HepG2 (cell line): ENCODE data around the gene CAPN9.

ENCODE experiments used
- CTCF ChIP-seq: sonication (generic); formaldehyde crosslinking; IDR thresholded peaks from 2 replicates; pipeline ENCODE4 v1.5.0; 2020; ENCODE audit warnings: mild to moderate bottlenecking, missing genetic modification reagents, moderate library complexity
- ETV6 ChIP-seq: sonication (generic); formaldehyde crosslinking; conservative IDR thresholded peaks from 2 replicates; pipeline ENCODE4 v1.4.0; 2020; ENCODE audit warnings: missing genetic modification reagents
- GABPB1 ChIP-seq: IDR thresholded peaks from 2 replicates; pipeline ENCODE4 v1.6.1; 2016; ENCODE audit warnings: mild to moderate bottlenecking, missing genetic modification reagents, moderate library complexity, missing compliant biosample characterization
- HOXD1 ChIP-seq: sonication (generic); formaldehyde crosslinking; IDR thresholded peaks from 2 replicates; pipeline ENCODE4 v1.5.0; 2020; ENCODE audit warnings: missing genetic modification reagents
- MAX ChIP-seq: IDR thresholded peaks from 2 replicates; pipeline ENCODE4 v1.6.1; 2012; ENCODE audit warnings: inconsistent platforms
- ZBTB21 ChIP-seq: sonication (generic); formaldehyde crosslinking; IDR thresholded peaks from 2 replicates; pipeline ENCODE4 v1.4.0; 2020; ENCODE audit warnings: missing genetic modification reagents
- ZNF737 ChIP-seq: sonication (generic); formaldehyde crosslinking; IDR thresholded peaks from 2 replicates; pipeline ENCODE4 v1.5.0; 2020; ENCODE audit warnings: missing genetic modification reagents, mild to moderate bottlenecking, borderline replicate concordance
- TF ChIP-seq, protein P1 (sequence below), 2 experiments: fragments of 450-650 bp in 1 of 2; sonication (generic) in 1 of 2; formaldehyde crosslinking in 1 of 2; IDR thresholded peaks; 2 replicates each; pipeline versions ENCODE4 v1.6.1 to v1.8.0; 2016 to 2022; ENCODE audit warnings: antibody characterized with exemption in 1 of 2, mild to moderate bottlenecking in 1 of 2, missing genetic modification reagents in 1 of 2

DNA sequence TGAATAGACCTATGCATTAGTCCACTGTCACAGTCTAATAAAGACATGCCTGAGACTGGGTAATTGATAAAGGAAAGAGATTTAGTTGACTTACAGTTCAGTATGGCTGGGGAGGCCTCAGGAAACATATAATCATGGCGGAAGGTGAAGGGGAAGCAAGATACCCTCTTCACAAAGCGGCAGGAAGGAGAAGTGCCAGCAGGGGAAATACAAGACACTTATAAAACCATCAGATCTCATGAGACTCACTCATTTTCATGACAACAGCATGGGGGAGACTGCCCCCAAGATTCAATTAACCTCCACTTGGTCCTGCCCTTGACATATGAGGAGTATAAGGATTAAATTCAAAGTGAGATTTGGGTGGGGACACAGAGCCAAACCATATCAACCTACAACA is 59.4 kb downstream of the CAPN9 start:
- TF ChIP-seq, protein P1, sequence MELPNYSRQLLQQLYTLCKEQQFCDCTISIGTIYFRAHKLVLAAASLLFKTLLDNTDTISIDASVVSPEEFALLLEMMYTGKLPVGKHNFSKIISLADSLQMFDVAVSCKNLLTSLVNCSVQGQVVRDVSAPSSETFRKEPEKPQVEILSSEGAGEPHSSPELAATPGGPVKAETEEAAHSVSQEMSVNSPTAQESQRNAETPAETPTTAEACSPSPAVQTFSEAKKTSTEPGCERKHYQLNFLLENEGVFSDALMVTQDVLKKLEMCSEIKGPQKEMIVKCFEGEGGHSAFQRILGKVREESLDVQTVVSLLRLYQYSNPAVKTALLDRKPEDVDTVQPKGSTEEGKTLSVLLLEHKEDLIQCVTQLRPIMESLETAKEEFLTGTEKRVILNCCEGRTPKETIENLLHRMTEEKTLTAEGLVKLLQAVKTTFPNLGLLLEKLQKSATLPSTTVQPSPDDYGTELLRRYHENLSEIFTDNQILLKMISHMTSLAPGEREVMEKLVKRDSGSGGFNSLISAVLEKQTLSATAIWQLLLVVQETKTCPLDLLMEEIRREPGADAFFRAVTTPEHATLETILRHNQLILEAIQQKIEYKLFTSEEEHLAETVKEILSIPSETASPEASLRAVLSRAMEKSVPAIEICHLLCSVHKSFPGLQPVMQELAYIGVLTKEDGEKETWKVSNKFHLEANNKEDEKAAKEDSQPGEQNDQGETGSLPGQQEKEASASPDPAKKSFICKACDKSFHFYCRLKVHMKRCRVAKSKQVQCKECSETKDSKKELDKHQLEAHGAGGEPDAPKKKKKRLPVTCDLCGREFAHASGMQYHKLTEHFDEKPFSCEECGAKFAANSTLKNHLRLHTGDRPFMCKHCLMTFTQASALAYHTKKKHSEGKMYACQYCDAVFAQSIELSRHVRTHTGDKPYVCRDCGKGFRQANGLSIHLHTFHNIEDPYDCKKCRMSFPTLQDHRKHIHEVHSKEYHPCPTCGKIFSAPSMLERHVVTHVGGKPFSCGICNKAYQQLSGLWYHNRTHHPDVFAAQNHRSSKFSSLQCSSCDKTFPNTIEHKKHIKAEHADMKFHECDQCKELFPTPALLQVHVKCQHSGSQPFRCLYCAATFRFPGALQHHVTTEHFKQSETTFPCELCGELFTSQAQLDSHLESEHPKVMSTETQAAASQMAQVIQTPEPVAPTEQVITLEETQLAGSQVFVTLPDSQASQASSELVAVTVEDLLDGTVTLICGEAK (IDR thresholded peaks at IDR 0.05), result no peak
- TF ChIP-seq, protein P1 (CRISPR knock-in tag; IDR thresholded peaks at IDR 0.05), result no peak
- TF ChIP-seq ETV6 (CRISPR knock-in tag), result no peak
- TF ChIP-seq MAX, result no peak
- TF ChIP-seq HOXD1 (CRISPR knock-in tag), result no peak
- no peak for TF ChIP-seq CTCF (CRISPR knock-in tag)
- TF ChIP-seq GABPB1, result no peak
- TF ChIP-seq ZBTB21 (CRISPR knock-in tag), result no peak
- TF ChIP-seq ZNF737, result no peak
